Activated T-cell treated with anti-CD3 and anti-CD28 coated beads, Interleukin-2, amount 50 U/mL, for 4 hours (primary cell): ENCODE results near the gene EVL. TPM values are rescaled to one million over a fixed set of nuclear protein-coding genes. Genes with fewer than 3 reads are reported as not detected.

ENCODE experiments used
- ATAC-seq, 2 donors: fragments of 200-7000 bp; cut with Tn5 transposase; one replicate each; pipeline ENCODE4 v1.10.0; 2021
- DNase-seq: peaks from one replicate; pipeline ENCODE4 v3.0.0-alpha.2; 2020
- H3K27me3 Mint-ChIP-seq: one replicate; pipeline ENCODE4 v1.8.0; 2021; ENCODE audit warnings: low read depth, mixed read lengths
- H3K36me3 Mint-ChIP-seq: one replicate; pipeline ENCODE4 v1.8.0; 2022; ENCODE audit warnings: mixed read lengths; ENCODE audit not compliant: insufficient read depth
- H3K4me1 Mint-ChIP-seq: one replicate; pipeline ENCODE4 v1.8.0; 2021; ENCODE audit warnings: low read depth, mixed read lengths
- H3K4me3 Mint-ChIP-seq: one replicate; pipeline ENCODE4 v1.8.0; 2021; ENCODE audit warnings: mild to moderate bottlenecking, moderate library complexity, mixed read lengths
- H3K9me3 Mint-ChIP-seq: one replicate; pipeline ENCODE4 v1.8.0; 2021; ENCODE audit warnings: mixed read lengths
- total RNA-seq, 3 donors: library from RNA; stranded (reverse); gene quantifications; one replicate each; pipeline ENCODE4 v1.2.1, GENCODE V29; 2021

EVL gene
- total RNA-seq, 3 donors from 2014 or later, result 79.4 to 112 (median 107) TPM

DNA sequence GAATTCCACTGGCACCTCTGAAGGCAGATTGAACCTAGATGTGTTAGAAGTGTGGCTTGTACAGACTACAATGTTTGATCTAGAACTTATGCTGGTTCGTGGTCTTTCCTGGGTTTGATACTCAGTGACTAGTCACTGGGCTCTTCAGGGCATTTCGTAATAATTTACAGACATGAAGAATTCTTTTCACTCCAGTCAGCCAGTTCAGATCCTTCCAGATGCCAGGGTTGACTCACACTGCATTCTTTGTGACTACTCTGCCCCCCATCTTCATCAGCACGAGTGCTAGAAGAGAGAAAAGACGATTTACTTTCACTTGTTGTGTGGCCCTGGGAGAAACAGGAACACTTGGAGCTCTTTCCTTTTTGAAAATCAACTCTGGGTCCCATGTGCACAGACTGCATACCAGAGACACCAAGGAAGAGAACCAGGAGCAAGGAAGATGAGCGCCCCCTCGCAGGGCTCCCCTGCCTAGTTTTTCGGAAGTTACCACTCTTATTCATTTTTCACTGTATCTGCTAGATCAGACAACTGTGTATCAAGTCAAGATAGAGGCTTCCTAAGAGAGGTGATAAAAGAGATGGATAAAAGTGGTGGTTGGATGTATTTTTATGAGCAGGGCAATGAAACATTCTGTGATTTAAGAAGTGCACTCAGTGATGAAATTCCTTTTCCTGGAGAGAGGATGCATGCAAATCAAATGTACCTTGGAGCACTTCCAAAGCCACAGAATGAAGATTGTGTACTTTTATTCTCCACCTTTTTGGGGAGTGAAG lies 33.5 kb upstream of the EVL start:
- no peaks in the 10 kb centered on the region for H3K36me3 Mint-ChIP-seq
- no peak overlapping the region for H3K4me3 Mint-ChIP-seq
- no peaks in the 10 kb centered on the region for H3K4me1 Mint-ChIP-seq
- no peaks in the 10 kb centered on the region for H3K9me3 Mint-ChIP-seq
- no peaks in the 10 kb centered on the region for H3K27me3 Mint-ChIP-seq
- ATAC-seq (peak; percentile 18 to 21), DNase-seq (no peak)

DNA sequence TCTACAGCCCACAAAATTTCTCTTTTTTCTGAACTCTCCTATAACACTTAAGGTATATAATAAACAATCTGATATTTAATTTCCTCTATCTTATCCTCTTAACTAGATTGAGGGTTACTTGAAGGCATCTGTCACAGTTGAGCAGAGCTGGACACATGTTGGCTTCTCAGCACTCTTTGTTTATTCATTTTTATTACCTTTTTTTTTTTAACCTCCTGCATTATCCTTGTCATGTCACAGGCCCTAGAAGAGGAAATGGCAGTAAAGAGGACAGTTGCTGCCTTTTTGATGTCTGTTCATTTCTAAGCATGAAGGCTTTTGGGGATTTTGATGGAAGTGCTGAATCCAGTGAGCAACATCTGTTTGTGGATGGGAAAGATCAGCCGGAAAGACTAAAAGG lies 32.5 kb upstream of the EVL start:
- ATAC-seq (no peak), DNase-seq (no peak)
- no peaks in the 10 kb centered on the region for H3K4me1 Mint-ChIP-seq
- no peaks in the 10 kb centered on the region for H3K36me3 Mint-ChIP-seq
- no peak overlapping the region for H3K4me3 Mint-ChIP-seq
- no peaks in the 10 kb centered on the region for H3K27me3 Mint-ChIP-seq
- no peaks in the 10 kb centered on the region for H3K9me3 Mint-ChIP-seq

DNA sequence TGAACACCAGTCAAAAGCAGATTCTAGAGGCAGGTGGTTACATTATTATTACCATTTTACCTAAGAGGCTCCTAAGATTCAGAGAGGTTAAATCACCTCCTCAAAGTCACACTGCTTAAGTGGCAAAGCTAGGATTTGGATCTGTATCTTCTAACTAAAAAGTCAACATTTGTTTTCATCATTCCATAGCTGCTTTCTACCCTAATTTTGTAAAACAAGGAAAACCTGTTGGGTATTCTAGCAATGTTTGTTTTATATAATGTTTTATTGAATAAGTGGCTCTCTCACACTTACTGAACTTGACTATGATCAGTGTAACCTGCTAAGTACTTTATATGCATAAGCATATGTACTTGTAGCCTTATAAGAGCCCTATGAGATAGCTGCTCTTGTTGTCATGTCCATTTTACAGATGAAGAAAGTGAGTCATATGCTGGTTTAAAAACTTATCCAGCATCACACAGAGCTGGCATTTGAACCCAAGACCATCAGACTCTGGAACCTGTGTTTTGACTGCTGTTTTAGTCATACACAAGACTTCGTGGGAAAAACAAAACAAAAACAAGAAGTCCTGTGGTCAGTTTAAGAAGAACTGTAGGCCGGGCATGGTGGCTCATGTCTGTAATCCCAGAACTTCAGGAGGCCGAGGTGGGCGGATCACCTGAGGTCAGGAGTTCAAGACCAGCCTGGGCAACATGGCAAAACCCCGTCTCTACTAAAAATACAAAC lies 31.7 kb upstream of the EVL start:
- ATAC-seq, result no peak

DNA sequence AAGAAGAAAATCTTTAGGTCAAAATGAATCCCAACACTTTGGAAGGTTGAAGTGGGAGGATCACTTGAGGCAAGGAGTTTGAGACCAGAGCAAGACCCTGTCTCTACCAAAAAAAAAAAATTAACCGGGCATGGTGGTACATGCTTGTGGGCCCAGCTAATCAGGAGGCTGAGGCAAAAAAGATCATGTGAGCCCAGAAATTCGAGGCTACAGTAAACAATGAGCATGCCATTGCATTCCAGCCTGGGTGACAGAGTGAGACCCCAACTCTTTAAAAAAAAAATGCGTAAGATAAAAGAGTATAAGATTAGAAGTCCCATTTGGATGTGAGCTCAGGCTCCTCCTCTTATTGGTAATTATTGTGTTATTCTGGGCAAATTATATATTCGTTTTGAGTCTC lies 30.8 kb upstream of the EVL start:
- Mint-ChIP-seq H3K9me3 (no peaks in the 10 kb centered on the region), H3K27me3 (no peaks in the 10 kb centered on the region), H3K4me1 (no peaks in the 10 kb centered on the region), H3K36me3 (no peaks in the 10 kb centered on the region), H3K4me3 (no peak overlapping the region)
- ATAC-seq (no peak), DNase-seq (no peak)

More for the DNA sequence above, 31.7 kb upstream of the EVL start:
- DNase-seq, result no peak
- H3K36me3 Mint-ChIP-seq, result no peaks in the 10 kb centered on the region
- H3K27me3 Mint-ChIP-seq, result no peaks in the 10 kb centered on the region
- no peaks in the 10 kb centered on the region for H3K4me1 Mint-ChIP-seq
- H3K9me3 Mint-ChIP-seq, result no peaks in the 10 kb centered on the region
- no peak overlapping the region for H3K4me3 Mint-ChIP-seq

DNA sequence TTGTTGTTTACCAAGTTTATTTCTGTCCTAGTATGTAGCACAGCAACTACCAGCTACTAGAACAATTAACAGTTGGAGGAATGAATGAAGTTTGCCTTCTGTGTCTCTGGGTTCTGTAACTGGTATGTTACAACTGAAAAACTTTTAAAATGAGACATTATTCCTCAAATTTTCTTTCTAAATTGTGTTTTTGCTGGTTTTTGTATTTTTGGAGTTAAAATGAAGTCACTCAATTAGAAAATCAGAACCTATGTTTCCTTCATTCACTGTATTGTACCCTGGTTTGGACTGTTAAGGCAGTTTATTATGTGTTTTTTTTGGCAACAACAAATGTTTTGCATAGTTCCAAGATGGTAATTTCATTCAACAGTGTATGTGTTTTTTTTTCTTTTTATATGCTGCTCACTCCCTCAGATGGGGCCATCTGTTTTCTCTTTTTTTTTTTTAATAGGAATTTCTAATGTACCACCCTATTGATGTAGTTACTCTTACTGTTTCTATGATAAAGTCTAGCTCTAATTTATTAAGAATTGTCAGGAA lies 30.2 kb upstream of the EVL start:
- no peaks in the 10 kb centered on the region for H3K36me3 Mint-ChIP-seq
- H3K4me1 Mint-ChIP-seq, result no peaks in the 10 kb centered on the region
- no peak for ATAC-seq
- H3K9me3 Mint-ChIP-seq, result no peaks in the 10 kb centered on the region
- H3K4me3 Mint-ChIP-seq, result no peak overlapping the region
- DNase-seq, result no peak
- H3K27me3 Mint-ChIP-seq, result no peaks in the 10 kb centered on the region

DNA sequence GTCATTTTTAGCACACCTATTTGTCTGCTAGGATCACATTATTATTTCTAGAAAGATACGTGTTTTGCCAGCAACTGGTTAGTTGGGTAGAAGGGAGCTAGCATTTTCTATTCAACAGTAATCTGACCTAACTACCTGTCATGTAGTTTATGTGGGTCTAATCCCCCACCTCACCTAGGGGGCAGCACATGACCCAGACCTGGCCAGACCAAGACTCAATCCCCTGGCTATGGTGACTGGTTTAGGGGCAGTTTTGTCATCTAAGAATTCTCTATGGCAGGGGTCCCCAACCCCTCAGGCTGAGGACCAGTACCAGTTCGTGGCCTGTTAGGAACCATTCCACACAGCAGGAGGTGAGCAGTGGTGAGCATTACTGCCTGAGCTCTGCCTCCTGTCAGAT lies 29.5 kb upstream of the EVL start:
- H3K36me3 Mint-ChIP-seq, result no peaks in the 10 kb centered on the region
- no peak overlapping the region for H3K4me3 Mint-ChIP-seq
- ATAC-seq (no peak), DNase-seq (no peak)
- no peaks in the 10 kb centered on the region for H3K27me3 Mint-ChIP-seq
- H3K4me1 Mint-ChIP-seq, result no peaks in the 10 kb centered on the region
- H3K9me3 Mint-ChIP-seq, result no peaks in the 10 kb centered on the region

DNA sequence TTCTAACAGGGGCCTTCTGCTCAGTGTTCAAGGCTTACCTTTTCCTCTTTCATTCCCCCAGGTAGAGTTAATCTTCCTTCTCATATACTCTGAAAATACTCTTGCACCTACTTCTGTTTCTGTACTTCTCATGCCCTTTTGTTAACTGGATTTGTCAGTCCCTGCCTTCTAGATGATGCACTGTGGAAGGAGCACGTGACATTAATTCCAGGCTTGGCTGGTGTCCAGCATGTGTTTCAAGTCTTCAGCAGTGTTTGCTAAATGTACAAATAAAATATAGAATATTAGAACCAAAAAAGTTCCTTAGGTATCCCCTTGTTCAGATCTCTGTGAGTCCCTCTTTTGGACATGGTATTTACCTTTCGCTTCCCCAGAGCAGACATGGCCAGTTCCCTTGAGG lies 27.9 kb upstream of the EVL start:
- Mint-ChIP-seq H3K27me3 (no peaks in the 10 kb centered on the region), H3K4me1 (no peaks in the 10 kb centered on the region), H3K9me3 (no peaks in the 10 kb centered on the region), H3K36me3 (no peaks in the 10 kb centered on the region), H3K4me3 (no peak overlapping the region)
- DNase-seq, result no peak
- no peak for ATAC-seq

DNA sequence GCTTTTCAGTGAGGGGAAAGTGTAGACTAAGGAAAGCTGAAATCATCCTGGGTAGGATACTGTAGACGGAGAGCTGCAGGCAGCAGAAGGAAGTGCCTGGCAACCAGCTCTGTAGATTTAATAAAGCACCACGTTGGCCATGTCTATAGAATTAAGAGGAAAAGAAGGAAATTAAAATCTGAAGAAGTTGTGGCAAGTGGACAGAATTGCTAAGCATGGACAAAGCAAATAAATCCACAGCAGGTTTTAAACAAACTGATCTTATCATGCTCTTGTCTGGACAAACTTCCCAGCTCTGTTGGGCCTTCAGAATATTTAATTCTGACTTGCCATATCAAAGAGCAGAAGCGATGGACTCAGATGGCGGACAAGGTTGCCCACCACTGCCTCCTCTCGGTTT lies 27.2 kb upstream of the EVL start:
- Mint-ChIP-seq H3K27me3 (no peaks in the 10 kb centered on the region), H3K4me1 (no peaks in the 10 kb centered on the region), H3K9me3 (no peaks in the 10 kb centered on the region), H3K4me3 (no peak overlapping the region), H3K36me3 (no peaks in the 10 kb centered on the region)
- ATAC-seq, result no peak
- DNase-seq, result no peak

DNA sequence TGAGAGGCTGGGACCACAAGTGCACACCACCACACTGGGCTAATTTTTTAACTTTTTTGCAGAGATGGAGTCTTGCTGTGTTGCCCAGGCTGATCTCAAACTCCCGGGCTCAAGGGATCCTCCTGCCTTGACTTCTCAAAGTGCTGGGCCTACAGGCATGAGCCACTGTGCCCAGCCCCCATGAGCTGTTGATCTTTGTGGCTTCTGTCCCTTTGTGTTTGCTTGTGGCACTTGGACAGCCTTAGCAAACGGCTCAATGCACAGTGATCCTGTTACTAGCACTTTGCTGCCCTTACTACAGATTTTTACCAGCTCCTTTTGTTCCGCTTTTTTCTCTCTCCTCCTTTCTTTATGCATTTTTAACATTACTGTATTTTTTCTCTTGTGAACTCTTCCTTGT lies 25.3 kb upstream of the EVL start:
- DNase-seq (no peak), ATAC-seq (no peak)
- Mint-ChIP-seq H3K27me3 (no peaks in the 10 kb centered on the region), H3K9me3 (no peaks in the 10 kb centered on the region), H3K4me3 (no peak overlapping the region), H3K36me3 (no peaks in the 10 kb centered on the region), H3K4me1 (no peaks in the 10 kb centered on the region)

DNA sequence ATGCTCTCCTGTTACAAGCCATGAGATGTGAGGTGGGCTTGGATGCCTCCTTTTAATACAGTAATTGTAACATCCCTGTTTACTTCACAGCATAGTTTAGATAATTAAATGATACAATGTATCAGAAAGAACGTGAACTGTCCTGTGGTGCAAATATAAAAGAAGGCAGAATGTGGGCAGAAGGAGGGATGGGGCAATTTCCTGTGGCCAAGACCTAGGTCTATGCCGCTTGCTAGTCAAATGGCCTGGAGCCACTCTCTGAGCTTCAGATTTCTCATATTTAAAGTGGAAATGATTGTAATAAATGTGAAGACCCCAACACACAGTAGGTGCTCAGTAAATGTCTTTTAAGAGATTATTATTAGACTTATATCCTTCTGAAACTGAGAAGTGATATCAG lies 24.0 kb upstream of the EVL start:
- no peaks in the 10 kb centered on the region for H3K27me3 Mint-ChIP-seq
- DNase-seq, result no peak
- no peak for ATAC-seq
- no peaks in the 10 kb centered on the region for H3K36me3 Mint-ChIP-seq
- no peaks in the 10 kb centered on the region for H3K4me1 Mint-ChIP-seq
- no peak overlapping the region for H3K4me3 Mint-ChIP-seq
- no peaks in the 10 kb centered on the region for H3K9me3 Mint-ChIP-seq

DNA sequence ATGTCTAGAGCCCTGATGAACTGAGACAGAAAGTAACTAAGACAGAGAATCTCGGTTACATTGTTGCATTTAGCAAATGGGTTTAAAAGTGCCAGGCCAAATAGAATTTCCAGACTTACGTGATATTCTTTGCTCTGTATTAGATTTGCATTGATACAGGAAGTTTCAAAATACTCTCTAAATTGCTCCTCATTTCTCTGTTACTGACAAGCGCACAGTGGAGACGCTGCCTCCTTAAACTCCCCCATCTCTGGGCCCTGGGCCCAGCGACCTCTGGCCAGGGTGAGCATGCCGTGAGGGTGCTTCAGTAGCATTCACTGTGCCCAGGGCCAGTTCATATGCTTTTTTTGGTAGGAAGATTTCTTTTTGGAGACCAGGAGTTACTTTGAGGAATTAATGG lies 22.9 kb upstream of the EVL start:
- Mint-ChIP-seq H3K36me3 (no peaks in the 10 kb centered on the region), H3K9me3 (no peaks in the 10 kb centered on the region), H3K4me1 (no peaks in the 10 kb centered on the region), H3K27me3 (no peaks in the 10 kb centered on the region), H3K4me3 (no peak overlapping the region)
- no peak for DNase-seq
- ATAC-seq, result no peak

DNA sequence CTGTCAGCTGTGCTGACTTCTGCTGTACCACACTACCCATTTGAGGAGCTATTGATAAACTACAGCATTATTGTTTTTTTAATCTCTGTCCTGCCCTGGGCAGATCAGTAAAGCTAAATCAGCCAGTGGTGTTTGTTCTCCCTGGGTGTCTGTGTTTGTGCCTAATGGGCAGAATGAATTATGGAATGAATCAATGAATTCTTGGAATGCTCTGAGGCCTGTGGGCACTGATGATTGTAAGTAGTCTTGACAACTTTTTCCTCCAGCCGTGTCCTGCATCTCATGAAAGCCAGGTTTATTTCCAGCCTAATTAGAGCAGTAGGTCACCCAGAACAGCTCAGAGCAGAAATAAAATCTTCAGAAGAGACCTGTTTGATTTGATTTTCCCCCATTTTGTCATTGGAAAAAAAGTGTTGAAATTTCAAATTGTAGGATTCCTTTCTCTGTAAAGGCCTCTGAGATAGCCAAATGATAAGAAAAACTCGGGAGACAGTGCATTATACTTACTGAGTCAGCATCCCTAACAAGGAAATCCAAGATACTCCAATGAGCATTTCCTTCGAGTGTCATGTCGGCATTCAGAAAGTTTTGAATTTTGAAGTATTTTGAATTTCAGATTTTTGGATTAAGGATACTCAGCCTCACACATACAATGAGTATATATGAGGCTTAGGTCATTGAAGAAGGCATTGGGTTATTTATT lies 19.4 kb upstream of the EVL start:
- Mint-ChIP-seq H3K4me3 (no peak overlapping the region), H3K27me3 (no peaks in the 10 kb centered on the region), H3K9me3 (no peaks in the 10 kb centered on the region), H3K36me3 (no peaks in the 10 kb centered on the region), H3K4me1 (peaks cover 15% of the 10 kb centered on the region)
- DNase-seq, result no peak
- ATAC-seq, result no peak

DNA sequence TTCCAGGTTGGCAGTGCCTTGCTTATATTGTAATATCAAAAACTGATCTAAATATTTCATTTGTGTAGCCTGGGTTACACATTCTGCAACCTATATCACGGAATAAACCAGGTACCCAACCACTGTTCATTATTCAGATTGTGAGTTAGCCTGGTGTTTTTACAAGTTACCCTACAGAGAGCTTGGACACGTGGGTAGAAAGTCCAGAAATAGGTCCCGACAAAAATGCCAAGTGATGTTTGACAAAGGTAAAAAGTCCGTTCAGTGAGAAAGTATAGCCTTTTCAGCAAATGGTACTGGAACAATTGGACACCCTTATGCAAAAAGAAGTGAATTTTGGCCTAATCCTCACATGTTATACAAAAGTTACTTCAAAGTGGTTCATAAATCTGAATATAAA lies 17.6 kb upstream of the EVL start:
- Mint-ChIP-seq H3K4me3 (no peak overlapping the region), H3K36me3 (no peaks in the 10 kb centered on the region), H3K4me1 (peaks cover 15% of the 10 kb centered on the region), H3K27me3 (no peaks in the 10 kb centered on the region), H3K9me3 (no peaks in the 10 kb centered on the region)
- no peak for DNase-seq
- no peak for ATAC-seq

DNA sequence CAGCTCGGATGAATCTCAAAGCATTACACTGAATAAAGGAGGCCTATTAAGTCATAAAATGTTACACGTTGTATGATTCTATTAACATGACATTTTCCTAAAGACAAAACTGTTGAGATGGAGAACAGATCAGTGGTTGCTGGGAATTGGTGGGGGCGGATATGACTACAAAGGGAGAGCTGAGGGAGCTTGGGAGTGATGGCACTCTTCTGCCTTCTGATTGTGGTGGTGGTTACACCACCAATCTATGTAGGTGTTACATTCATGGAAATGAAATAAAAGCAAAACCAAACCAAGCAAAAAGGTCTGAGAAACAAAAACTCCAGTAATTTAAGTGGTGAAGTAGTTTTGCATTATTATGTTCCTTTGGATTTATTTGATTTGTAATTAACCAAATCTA lies 16.4 kb upstream of the EVL start:
- H3K4me3 Mint-ChIP-seq, result no peak overlapping the region
- H3K4me1 Mint-ChIP-seq, result peaks cover 15% of the 10 kb centered on the region
- DNase-seq, result no peak
- no peaks in the 10 kb centered on the region for H3K9me3 Mint-ChIP-seq
- no peaks in the 10 kb centered on the region for H3K36me3 Mint-ChIP-seq
- peak; percentile 72 to 85 for ATAC-seq
- no peaks in the 10 kb centered on the region for H3K27me3 Mint-ChIP-seq
